CD4-positive, alpha-beta T cell treated with Interferon gamma for 1 hour (primary cell): ENCODE data around the gene NDUFS6.
"Not testable (repeated sequence)": the region's sequence is repeated elsewhere in the genome, so short reads cannot be mapped to it uniquely, and the experiment has no call there.

ENCODE experiments used
- DNase-seq: peaks from one replicate; pipeline ENCODE4 v3.0.0-alpha.2; 2020

The NDUFS6 gene

GRCh38 chr5:1835431-1835830 lies 34.2 kb downstream of the NDUFS6 start:
- no peak for DNase-seq

DNA sequence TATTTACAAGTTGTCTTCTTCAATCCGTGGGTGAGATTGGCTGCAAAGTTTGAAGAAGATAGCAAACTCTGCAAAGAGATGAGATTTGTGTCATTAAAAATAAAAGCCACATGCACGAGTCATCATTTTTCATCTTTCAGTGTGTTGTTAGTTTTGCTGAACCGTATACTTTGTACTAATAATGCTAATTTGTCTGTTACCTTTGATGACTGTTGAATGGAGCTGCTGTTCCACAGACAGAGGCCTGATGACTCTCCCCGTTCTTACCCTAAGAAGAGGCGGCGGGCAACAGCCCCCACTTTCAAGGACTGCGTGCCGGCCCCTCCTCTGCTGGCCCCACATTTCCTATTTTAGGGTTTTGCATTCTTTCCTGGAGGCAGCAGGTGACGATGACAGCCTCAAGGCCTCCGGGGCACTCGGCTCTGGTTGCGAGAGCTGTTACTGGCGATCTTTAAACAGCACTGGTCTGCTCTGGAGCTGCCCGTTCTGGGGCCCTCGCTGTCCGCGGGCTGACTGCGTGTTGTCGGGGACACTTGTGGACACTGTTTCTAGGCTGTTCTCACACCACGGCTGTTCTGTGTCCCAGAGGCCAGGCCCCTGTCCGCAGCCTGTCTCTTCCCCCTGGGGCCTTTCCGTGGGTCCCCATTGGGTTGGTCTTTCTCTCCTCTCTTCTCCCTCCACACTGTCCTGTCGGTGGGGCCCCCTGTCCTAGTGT lies 35.1 kb downstream of the NDUFS6 start:
- no peak for DNase-seq

DNA sequence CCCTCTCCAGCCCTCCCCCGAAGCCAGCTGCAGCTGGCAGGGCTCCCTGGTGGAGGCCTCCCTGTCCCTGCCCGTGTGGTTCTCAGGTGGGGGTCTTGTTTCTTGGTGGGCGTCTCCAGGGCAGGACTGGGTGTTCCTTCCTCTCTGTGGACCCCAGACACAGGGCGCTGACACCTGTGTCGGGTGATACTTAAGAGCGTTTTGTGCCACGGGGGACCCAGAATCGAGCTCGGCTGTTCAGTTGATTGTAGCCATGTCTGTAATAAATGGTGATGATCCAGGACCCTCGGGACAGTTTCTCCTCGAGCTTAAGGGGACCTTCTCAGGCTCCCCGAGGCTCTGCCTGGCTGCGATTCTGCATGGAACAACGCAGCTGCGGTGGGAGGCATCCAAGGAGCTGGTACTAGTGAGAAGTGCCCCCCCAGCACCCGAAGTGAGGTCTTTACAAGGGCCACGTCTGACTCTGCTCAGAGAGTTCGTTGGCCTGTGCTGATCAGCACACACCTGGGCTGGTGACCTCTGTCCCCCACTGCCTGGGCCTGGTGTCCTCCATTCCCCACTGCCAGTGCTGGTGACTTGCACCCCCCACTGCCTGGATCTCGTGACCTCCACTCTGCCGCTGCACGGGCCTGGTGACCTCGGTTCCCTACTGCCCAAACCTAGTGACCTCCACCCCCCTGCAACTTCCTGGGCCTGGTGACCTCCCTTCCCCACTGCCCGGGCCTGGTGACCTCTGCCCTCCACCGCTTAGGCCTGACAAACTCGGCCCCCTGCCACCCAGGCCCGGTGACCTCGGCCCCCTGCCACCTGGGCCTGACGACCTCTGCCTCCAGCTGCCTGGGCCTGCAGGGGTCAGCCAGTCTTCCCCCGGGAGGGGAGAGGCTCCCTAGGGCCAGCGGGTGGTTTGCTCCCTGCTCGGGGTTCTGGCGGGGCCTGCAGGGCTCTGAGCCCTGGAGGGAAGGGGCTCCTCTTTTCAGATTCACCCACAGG lies 36.0 kb downstream of the NDUFS6 start:
- no peak for DNase-seq

DNA sequence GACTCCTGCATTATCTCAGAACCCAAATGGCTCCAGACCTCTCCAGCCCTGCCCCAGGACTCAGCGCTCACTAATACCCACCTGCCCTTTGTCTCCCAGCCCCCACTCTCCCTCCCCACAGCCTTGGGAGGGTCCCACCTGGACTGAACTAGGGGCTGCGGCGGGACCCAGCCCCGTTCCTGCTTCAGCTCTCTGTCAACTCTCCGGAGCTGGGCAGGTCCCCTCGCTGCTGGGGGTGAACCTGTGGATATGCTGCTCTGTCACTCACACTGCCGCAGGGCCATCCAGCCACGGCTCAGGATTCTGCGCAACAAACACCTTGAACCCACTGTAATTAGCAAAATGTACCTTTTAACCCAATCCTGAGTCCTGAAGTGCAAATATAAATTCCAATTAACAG lies 36.8 kb downstream of the NDUFS6 start:
- DNase-seq: no peak

- no peak for DNase-seq
Measured at GRCh38 chr5:1840071-1840547, 38.9 kb downstream of the NDUFS6 start.

DNA sequence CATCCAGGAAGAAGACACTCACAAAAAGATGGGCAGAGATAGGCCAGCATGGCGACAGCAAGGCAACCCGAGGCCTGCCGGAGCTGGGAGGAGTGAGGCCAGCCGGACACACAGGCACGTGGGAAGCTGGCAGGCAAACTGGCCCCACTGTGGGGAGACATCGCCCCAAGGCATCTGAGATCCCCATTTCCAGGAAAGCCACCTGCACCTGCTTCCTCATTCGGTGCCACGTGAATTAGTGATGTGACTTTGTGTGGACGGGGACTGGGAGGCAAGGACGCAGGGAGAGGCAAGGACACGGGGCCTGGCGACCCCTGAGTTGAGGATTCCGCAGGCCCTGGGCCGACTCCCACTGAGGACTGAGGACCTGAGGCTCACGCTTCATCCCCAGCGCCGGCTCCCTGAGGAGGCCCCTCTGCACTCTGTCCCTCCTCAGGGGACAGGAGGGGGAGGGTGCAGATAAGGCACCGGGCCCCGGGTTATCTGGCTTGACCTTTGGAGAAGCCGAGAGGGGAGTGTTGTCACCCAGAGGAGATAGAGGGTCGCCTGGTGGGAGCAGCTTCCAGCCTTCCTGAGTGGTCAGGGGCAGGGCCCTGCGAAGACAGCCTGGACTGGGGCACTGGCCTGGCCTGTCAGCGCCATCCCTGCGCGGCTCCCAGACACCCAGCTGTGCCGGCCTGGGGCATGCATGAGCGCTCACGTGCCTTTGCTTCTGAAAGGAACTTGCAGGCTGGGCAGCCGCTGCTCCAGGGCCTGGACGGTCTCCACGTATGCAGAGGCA lies 39.7 kb downstream of the NDUFS6 start:
- no peak for DNase-seq

DNA sequence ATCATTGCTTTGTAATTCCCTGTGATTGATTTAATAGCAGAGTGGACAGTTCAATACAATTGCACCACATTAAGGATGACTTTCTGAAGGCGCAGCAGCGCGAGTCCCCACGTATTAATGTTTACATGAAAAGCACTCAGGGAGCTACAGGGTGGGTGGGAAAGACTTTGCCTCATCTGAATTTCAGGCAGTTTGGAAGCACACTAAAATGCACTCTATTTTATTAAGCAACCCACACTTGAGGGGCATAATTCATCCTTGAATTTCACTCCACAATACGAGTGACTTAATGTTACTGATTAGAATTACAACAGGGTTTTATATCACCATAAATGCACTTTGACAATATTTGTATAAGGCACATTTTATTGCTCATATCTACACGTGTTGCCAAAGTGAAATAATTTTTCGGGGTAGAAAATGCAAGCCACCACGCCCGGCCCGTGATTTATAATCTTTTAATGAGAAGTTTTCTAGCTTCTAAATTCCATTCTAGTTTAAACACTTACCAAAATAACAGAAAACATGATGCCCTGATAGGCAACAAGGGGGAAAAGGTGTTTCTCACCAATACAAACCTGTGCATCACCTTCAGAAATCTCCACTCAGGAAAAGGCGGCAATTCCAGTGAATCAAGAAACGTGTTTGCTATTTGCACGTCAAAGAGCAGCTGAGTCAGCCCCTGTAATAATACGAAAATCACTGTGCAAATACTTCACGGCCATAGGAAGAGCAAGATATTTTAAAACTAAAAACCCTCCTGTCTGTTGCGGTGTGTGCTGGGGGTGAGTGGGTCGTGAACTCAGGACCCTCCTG lies 41.0 kb downstream of the NDUFS6 start:
- no peak for DNase-seq

DNA sequence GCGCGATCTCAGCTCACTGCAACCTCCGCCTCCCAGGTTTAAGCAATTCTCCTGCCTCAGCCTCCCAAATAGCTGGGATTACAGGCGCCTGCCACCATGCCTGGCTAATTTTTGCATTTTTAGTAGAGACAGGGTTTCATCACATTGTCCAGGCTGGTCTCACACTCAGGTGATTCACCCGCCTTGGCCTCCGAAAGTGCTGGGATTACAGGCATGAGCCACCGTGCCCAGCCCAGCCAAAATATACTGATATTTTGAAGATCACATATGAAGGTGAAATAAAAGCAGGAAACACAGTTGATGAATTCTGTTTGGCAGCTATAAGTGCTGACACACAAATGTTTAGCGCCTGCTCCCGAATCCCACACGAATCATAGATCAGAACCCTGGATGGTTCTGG lies 42.6 kb downstream of the NDUFS6 start:
- DNase-seq: not testable (repeated sequence)

DNA sequence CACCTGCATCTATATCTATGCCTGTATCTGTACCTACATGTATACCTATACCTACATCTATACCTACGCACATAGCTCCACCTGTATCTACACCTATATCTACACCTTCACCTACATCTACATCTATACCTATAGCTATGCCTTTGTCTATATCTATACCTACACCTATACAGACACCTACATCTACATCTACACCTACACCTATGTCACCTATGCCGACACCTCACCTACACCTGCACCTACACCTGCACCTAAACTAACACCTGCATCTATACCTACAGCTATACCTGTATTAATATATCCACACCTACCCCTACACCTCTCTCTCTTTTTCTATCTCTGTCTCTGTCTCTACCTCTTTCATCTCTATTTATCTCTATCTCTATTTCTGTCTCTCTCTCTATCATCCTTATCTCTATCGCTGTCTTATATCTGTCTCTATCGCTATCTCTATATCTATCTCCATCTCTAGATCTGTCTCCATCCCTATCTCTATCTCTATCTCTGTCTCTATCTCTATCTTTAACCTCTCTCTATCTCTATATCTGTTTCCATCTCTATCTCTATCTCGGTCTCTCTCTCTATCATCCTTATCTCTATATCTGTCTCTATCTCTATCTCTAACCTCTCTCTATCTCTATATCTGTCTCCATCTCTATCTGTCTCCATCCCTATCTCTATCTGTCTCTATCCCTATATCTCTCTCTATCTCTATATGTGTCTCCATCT lies 43.7 kb downstream of the NDUFS6 start:
- DNase-seq: no peak

GRCh38 chr5:1845696-1846095 lies 44.5 kb downstream of the NDUFS6 start:
- DNase-seq: no peak

GRCh38 chr5:1846583-1846982 lies 45.4 kb downstream of the NDUFS6 start:
- no peak for DNase-seq

- no peak for DNase-seq
Measured at GRCh38 chr5:1847056-1847455, 45.8 kb downstream of the NDUFS6 start.

GRCh38 chr5:1847611-1848010 lies 46.4 kb downstream of the NDUFS6 start:
- DNase-seq: no peak

DNA sequence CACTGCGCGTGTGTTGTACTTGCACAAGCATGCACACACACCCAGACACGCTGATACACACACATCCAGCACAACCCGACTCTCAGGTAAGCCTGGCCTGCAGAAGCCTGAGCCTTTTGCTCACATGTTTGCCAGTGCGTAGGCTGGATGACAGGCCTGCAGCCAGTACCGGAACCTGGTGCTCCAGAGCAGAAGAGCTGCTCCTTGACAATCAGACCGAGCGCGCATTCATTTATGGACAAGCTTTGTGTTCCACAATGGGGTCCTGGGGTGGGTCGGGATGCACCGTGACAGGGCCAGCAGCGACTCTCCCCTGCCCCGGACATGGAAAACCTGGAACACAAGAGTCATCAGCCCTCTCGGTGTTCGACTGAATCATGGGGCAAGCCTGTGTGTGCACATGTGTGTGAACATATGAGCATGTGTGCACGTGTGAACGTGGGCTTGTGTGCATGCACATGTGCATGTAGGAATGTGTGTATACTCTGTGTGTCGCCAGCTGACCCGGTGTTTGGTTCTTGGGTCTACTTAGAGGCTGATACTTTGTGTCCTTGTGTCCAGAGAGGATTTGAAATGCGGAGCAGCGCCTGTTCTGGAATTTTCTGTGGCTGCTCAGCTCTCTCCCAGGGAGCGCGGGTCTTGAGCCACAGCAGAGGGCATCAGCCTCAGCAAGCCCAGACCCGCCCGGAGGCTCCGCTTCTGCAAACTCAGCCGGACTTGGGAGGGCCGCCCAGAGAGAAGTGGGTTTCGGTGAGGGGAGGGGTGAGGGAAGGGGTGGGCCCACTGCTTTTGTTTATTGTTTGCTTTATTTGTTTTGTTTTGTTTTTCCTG lies 49.3 kb downstream of the NDUFS6 start:
- no peak for DNase-seq

DNA sequence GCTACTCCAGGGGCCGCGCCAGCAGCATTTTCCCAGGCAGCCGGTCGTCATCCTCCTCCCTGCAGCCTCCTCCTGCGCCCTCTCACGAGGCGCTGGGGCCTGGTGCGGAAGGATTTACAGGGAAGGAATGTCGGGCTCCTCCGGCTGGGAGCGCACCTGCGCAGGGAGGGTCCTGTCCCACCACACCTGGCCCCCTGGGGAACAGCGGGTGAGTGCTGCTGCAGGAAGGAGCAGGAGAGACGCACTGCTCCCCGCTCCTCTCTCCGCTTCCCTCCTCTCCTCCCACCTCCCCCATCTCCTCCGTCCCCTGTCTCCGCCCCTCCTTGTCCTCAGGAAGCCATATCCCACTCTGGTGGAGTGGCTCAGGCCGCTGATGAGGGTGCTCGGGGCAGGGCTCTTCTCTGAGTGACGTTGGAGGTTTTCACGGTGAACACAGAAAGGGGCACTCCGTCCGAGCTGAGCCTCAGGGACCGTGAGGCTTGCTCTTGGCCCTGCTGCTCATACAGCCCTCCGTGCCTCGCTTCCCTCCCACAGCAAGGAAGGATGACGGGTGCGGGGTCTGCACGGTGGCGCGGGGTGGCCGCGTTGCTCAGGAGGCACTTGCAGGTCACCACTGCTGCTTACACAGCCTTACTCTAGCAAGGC lies 50.2 kb downstream of the NDUFS6 start:
- no peak for DNase-seq

DNA sequence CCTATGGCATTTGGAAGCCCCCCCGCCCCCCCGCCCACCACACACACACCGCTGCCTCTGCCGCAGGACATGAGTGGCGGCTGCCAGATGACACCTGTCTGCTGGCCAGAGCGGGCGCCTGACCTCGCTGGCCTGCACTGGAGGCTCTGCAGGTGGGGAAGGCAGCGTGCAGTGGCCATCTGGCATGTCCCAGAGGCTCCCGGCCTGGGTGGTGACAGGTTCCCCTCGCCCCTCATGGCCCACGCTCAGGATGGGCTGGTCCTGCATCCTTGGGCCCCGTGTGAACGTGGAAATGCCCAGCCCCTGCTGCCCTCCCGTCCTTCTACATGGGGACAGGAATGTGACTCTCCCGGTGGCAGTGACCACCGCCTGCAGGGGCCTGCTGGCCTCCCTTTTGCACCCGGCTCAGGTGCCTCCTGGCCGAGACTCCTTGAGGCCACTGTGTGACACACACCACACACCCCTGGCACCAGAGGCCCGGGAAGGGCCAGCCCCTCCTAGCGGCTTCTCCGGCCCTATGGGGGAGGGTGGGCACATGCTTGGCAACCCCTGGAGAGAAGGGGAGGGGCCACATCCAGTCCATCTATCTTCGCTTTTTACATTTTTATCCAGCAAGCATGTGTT lies 51.2 kb downstream of the NDUFS6 start:
- no peak for DNase-seq

DNA sequence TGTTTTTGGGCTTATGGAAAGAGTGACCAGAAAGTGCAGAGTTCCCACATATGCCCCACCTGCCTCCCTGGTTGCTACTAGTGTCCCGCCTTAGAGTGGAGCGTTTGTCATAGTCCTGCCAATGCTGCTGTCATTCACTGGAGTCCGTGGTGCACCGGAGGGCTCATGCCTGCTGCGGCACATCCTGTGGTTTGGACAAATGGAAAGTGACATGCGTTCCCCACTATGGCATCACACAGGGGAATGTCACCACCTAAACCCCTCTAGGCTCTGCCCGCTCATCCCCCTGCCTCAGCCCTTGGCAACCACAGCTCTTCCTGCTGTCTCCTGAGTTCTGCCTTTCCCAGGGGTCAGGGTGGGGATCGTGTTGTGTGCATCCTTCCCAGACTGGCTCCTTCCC lies 52.3 kb downstream of the NDUFS6 start:
- no peak for DNase-seq

DNA sequence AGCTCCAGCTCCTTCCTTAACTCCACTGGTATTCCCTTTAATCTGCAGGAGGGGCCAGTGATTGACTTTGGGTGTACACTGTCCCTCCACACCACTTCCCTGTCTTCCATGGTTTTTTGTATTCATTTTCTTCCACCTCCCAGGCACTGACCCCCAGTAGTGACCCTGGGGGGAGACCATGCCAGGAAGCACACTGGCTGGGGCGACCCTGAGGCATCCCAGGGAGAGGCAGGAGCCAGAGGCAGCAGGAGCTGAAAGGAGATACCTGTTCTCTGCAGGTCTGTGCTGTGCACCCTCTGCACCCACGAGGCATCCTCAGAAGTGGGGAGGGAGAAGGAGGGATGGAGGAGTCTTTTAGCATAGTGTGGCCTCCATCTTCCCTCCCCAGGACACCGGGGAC lies 53.9 kb downstream of the NDUFS6 start:
- DNase-seq: no peak

DNA sequence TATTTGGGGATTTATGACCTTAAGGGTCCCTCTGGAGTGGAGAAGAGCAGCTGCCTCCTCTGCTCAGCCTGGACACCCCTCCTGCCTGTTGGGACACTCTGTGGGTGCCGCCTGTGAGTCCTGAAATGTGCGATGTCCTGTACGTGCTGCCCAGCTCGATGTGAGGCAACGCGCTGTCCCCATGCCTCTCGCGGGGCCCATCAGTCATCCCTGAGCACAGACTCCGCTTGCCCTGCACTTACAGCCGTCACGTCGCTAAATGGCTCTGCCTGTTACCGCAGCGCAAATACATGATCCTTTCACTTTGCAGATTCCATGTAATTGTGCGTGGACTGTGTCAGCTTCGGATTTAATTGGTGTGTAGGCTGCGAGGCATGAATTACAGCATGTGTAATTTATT lies 54.4 kb downstream of the NDUFS6 start:
- DNase-seq: no peak
